IMR-90 (cell line): ENCODE results near the gene TRIO. TPM values are rescaled to one million over a fixed set of nuclear protein-coding genes. Genes with fewer than 3 reads are reported as not detected.

Experiments
- ATAC-seq: fragments of 200-7000 bp; cut with Tn5 transposase; 2 replicates; pipeline ENCODE4 v1.9.1; 2020; ENCODE audit warnings: low read depth, mild to moderate bottlenecking, moderate library complexity
- BruUV-seq: library from RNA; stranded (reverse); fragments of 400-500 nt; replicated peaks from 2 replicates; lab custom pipeline; 2021; lab: Mats Ljungman, UMichigan
- CTCF ChIA-PET: fragments of 300-600 bp; formaldehyde crosslinking; extraction: SDS; loops from one replicate; lab custom pipeline; 2021; ENCODE audit warnings: antibody characterized with exemption; lab: Yijun Ruan, JAX
- POLR2A ChIA-PET: fragments of 300-600 bp; sonication (Branson Sonifier 250); formaldehyde crosslinking; loops from one replicate; lab custom pipeline; 2022; ENCODE audit warnings: antibody characterized with exemption; ENCODE audit not compliant: unreplicated experiment; lab: Charles Lee
- DNase-seq: peaks from one replicate; pipeline ENCODE4 v3.0.0; 2013
- H2AFZ ChIP-seq: replicated peaks from 2 replicates; pipeline ENCODE3; 2013; ENCODE audit warnings: low read length, mild to moderate bottlenecking; ENCODE audit not compliant: poor library complexity
- H2AK5ac ChIP-seq: 2 replicates; pipeline ENCODE4 v1.6.1; 2013; ENCODE audit warnings: low read depth, low read length, inconsistent platforms
- H2AK9ac ChIP-seq: replicated peaks from 2 replicates; pipeline ENCODE3; 2013; ENCODE audit warnings: mild to moderate bottlenecking, low read depth, low read length, moderate library complexity; ENCODE audit not compliant: poor library complexity
- H2BK120ac ChIP-seq: 2 replicates; pipeline ENCODE4 v1.6.1; 2013; ENCODE audit warnings: low read depth, low read length, inconsistent platforms
- H2BK15ac ChIP-seq: 3 replicates; pipeline ENCODE4 v1.6.1; 2013; ENCODE audit warnings: low read depth, low read length, inconsistent platforms
- H2BK20ac ChIP-seq: 2 replicates; pipeline ENCODE4 v1.6.1; 2013; ENCODE audit warnings: low read depth, mild to moderate bottlenecking, inconsistent platforms, low read length, moderate library complexity
- H2BK5ac ChIP-seq: 2 replicates; pipeline ENCODE4 v1.6.1; 2013; ENCODE audit warnings: mild to moderate bottlenecking, low read depth, low read length, inconsistent platforms; ENCODE audit not compliant: poor library complexity, severe bottlenecking
- H3K14ac ChIP-seq: replicated peaks from 2 replicates; pipeline ENCODE4 v1.6.1; 2013; ENCODE audit warnings: low read depth, low read length, inconsistent platforms
- H3K18ac ChIP-seq: 2 replicates; pipeline ENCODE4 v1.6.1; 2013; ENCODE audit warnings: low read depth, low read length, control low read depth
- H3K23ac ChIP-seq: 2 replicates; pipeline ENCODE4 v1.6.1; 2013; ENCODE audit warnings: low read depth, low read length, inconsistent platforms
- H3K27ac ChIP-seq: 2 replicates; pipeline ENCODE4 v1.5.1; 2013; ENCODE audit warnings: mild to moderate bottlenecking, control low read depth, low read length; ENCODE audit not compliant: insufficient read depth
- H3K27me3 ChIP-seq: 2 replicates; pipeline ENCODE4 v1.6.1; 2013; ENCODE audit warnings: low read length; ENCODE audit not compliant: control insufficient read depth, insufficient read depth
- H3K36me3 ChIP-seq: 2 replicates; pipeline ENCODE4 v1.6.1; 2013; ENCODE audit warnings: low read length, mixed read lengths; ENCODE audit not compliant: control insufficient read depth, insufficient read depth
- H3K4ac ChIP-seq: 2 replicates; pipeline ENCODE4 v1.6.1; 2013; ENCODE audit warnings: low read depth, low read length, inconsistent platforms
- H3K4me1 ChIP-seq: 2 replicates; pipeline ENCODE4 v1.6.1; 2013; ENCODE audit warnings: low read length, mixed read lengths; ENCODE audit not compliant: control insufficient read depth, insufficient read depth
- H3K4me2 ChIP-seq: 2 replicates; pipeline ENCODE4 v1.6.1; 2013; ENCODE audit warnings: low read depth, mild to moderate bottlenecking, control low read depth, low read length, moderate library complexity
- H3K4me3 ChIP-seq: 2 replicates; pipeline ENCODE4 v1.5.1; 2013; ENCODE audit warnings: low read depth, mild to moderate bottlenecking, control low read depth, low read length, moderate library complexity; ENCODE audit not compliant: insufficient read depth
- H3K56ac ChIP-seq: 2 replicates; pipeline ENCODE4 v1.6.1; 2013; ENCODE audit warnings: low read length, inconsistent platforms; ENCODE audit not compliant: insufficient read depth; ENCODE audit errors: extremely low read depth
- H3K79me1 ChIP-seq, 2 experiments: 2 replicates each; pipeline ENCODE4 v1.6.1; 2013; ENCODE audit warnings: low read length in 2 of 2, inconsistent platforms in 1 of 2, low read depth in 1 of 2
- H3K9ac ChIP-seq: 2 replicates; pipeline ENCODE4 v1.6.1; 2013; ENCODE audit warnings: low read depth, low read length, control low read depth
- H3K9me1 ChIP-seq: 2 replicates; pipeline ENCODE4 v1.6.1; 2013; ENCODE audit warnings: low read length, inconsistent platforms; ENCODE audit not compliant: insufficient read depth
- H3K9me3 ChIP-seq: 2 replicates; pipeline ENCODE4 v1.6.1; 2013; ENCODE audit warnings: low read length; ENCODE audit not compliant: control insufficient read depth, insufficient read depth
- H4K20me1 ChIP-seq: 2 replicates; pipeline ENCODE4 v1.6.1; 2013; ENCODE audit warnings: low read length, inconsistent platforms; ENCODE audit not compliant: insufficient read depth
- H4K5ac ChIP-seq: 2 replicates; pipeline ENCODE4 v1.6.1; 2013; ENCODE audit warnings: mild to moderate bottlenecking, low read depth, low read length, control low read depth
- H4K8ac ChIP-seq, 2 experiments: 2 replicates each; pipeline ENCODE4 v1.6.1; 2013; ENCODE audit warnings: low read depth in 2 of 2, low read length in 2 of 2, control low read depth in 1 of 2, inconsistent platforms in 1 of 2
- H4K91ac ChIP-seq: 2 replicates; pipeline ENCODE4 v1.6.1; 2013; ENCODE audit warnings: low read depth, low read length, inconsistent platforms; ENCODE audit not compliant: insufficient read depth
- CEBPB ChIP-seq: IDR thresholded peaks from 2 replicates; pipeline ENCODE4 v1.6.1; 2012; ENCODE audit warnings: low read depth, low read length, improper control_type of control experiment
- CHD1 ChIP-seq: IDR thresholded peaks from 2 replicates; pipeline ENCODE4 v1.6.1; 2012; ENCODE audit warnings: low read depth, low read length, improper control_type of control experiment
- MAFK ChIP-seq: IDR thresholded peaks from 2 replicates; pipeline ENCODE4 v1.6.1; 2012; ENCODE audit warnings: low read depth, low read length, improper control_type of control experiment
- MXI1 ChIP-seq: IDR thresholded peaks from 2 replicates; pipeline ENCODE4 v1.6.1; 2012; ENCODE audit warnings: low read depth, mild to moderate bottlenecking, low read length, moderate library complexity, borderline replicate concordance
- NFE2L2 ChIP-seq: fragments of 150-350 bp; IDR thresholded peaks from 2 replicates; pipeline ENCODE4 v1.6.1; 2016; ENCODE audit warnings: low read depth, mild to moderate bottlenecking, low read length
- POLR2A ChIP-seq: IDR thresholded peaks from 2 replicates; pipeline ENCODE4 v1.6.1; 2012; ENCODE audit warnings: mild to moderate bottlenecking, low read depth, low read length
- SMC3 ChIP-seq: fragments of 150-350 bp; IDR thresholded peaks from 2 replicates; pipeline ENCODE4 v1.6.1; 2016; ENCODE audit warnings: low read depth, mild to moderate bottlenecking, antibody characterized with exemption, low read length, moderate library complexity
- WGBS, 2 experiments: methylation state at CpG; one replicate each; pipeline versions ENCODE4 v1.1.5 to v1.1.7; 2013; ENCODE audit warnings: missing lambda C conversion rate in 2 of 2; ENCODE audit not compliant: insufficient read length in 1 of 2; ENCODE audit errors: extremely low coverage in 2 of 2; 5-methylcytosine and 5-hydroxymethylcytosine counted together
- dilution Hi-C: fragments of 300-500 bp; cut with HindIII; formaldehyde crosslinking; loops from one replicate; pipeline ENCODE4 v1.14.3; 2018; ENCODE audit warnings: low sequenced_read_pairs; ENCODE audit not compliant: unreplicated experiment
- in situ Hi-C: fragments of 300-500 bp; cut with MboI; formaldehyde crosslinking; loops from 3 replicates; pipeline ENCODE4 v1.14.3; 2019; ENCODE audit warnings: low sequenced_read_pairs, inconsistent platforms, mixed read lengths
- intact Hi-C: fragments of 100-400 bp; cut with micrococcal nuclease; formaldehyde crosslinking; loops from 2 replicates; pipeline ENCODE4 v1.10.0; 2022
- polyA plus RNA-seq, 3 experiments: library from polyadenylated mRNA; depleted of rRNA; stranded (reverse); fragments of >200 nt; gene quantifications; 2 replicates each; pipeline ENCODE4 v1.2.3, GENCODE V29; 2012; ENCODE audit warnings: low replicate concordance in 1 of 3
- total RNA-seq: library from RNA; depleted of rRNA; stranded (reverse); fragments of >200 nt; gene quantifications from 2 replicates; pipeline ENCODE4 v1.2.3, GENCODE V29; 2012

TRIO gene
- total and polyA plus RNA-seq, 2 of the 4 experiments (the other 2 are of a cell fraction): 206 to 522 TPM

GRCh38 chr5:14452685-14453454 is 309.7 kb downstream of the TRIO start:
- H3K56ac ChIP-seq: no peak overlapping the region
- no peak for TF ChIP-seq MXI1
- no peak for TF ChIP-seq NFE2L2
- TF ChIP-seq POLR2A: no peak
- no peak for TF ChIP-seq MAFK
- TF ChIP-seq SMC3: no peak
- no peak for TF ChIP-seq CHD1
- no peak for TF ChIP-seq CEBPB
- WGBS, 2 experiments: no CpG with 5 or more reads among the region's 6 CpGs

More at GRCh38 chr5:14452685-14453454, 309.7 kb downstream of the TRIO start:
- Histone ChIP-seq H3K27ac (peak overlapping the region; percentile 52; the same call in 1 of the 2 replicates), H2BK5ac (peak overlapping the region; percentile 43), H4K8ac (no peak overlapping the region), H2AK9ac (no peak overlapping the region), H3K23ac (peak overlapping the region; percentile 94), H3K9me3 (no peaks in the 10 kb centered on the region), H2AK5ac (no peak overlapping the region), H3K79me1 (peaks cover 44 to 84% of the 10 kb centered on the region in 2 experiments), H3K27me3 (no peaks in the 10 kb centered on the region), H2BK20ac (0 out of 2 replicates have a peak overlapping the region, but pooled peaks have one; percentile 47), H3K4me3 (no peak overlapping the region), H2AFZ (no peak overlapping the region), H2BK120ac (no peak overlapping the region), H3K36me3 (peaks cover 45% of the 10 kb centered on the region), H3K9ac (no peak overlapping the region), H3K4ac (0 out of 2 replicates have a peak overlapping the region, but pooled peaks have one; percentile 42), H3K9me1 (peaks cover 35% of the 10 kb centered on the region), H2BK15ac (no peak overlapping the region), H3K4me1 (peaks cover 32% of the 10 kb centered on the region), H3K14ac (peak overlapping the region; percentile 74; the same call in 1 of the 2 replicates), H3K18ac (no peak overlapping the region), H4K20me1 (peaks cover 94% of the 10 kb centered on the region), H3K4me2 (peak overlapping the region; percentile 9; the same call in 1 of the 2 replicates), H4K91ac (no peak overlapping the region), H4K5ac (no peak overlapping the region)
- intact Hi-C loops (no loop called here), dilution Hi-C loops (no loop called here), in situ Hi-C loops (no loop called here)
- CTCF ChIA-PET: no interaction called here
- DNase-seq (peak; percentile 58), ATAC-seq (peak; percentile 3)
- no TSS peak for BruUV-seq
- POLR2A ChIA-PET: no interaction called here
